GM18873 (cell line): Measurements from ENCODE around the gene RTN4RL1.
"Not testable (repeated sequence)": the region's sequence is repeated elsewhere in the genome, so short reads cannot be mapped to it uniquely, and the experiment has no call there.

Source experiments
- ATAC-seq: cut with Tn5 transposase; IDR thresholded peaks from one replicate; pipeline ENCODE4 v1.9.1; 2021; ENCODE audit warnings: mild to moderate bottlenecking, moderate library complexity, moderate number of reproducible peaks; ENCODE audit not compliant: unreplicated experiment, low FRiP score

The RTN4RL1 gene

GRCh38 chr17:1905190-1905913 lies 119.8 kb downstream of the RTN4RL1 start:
- no peak for ATAC-seq

DNA sequence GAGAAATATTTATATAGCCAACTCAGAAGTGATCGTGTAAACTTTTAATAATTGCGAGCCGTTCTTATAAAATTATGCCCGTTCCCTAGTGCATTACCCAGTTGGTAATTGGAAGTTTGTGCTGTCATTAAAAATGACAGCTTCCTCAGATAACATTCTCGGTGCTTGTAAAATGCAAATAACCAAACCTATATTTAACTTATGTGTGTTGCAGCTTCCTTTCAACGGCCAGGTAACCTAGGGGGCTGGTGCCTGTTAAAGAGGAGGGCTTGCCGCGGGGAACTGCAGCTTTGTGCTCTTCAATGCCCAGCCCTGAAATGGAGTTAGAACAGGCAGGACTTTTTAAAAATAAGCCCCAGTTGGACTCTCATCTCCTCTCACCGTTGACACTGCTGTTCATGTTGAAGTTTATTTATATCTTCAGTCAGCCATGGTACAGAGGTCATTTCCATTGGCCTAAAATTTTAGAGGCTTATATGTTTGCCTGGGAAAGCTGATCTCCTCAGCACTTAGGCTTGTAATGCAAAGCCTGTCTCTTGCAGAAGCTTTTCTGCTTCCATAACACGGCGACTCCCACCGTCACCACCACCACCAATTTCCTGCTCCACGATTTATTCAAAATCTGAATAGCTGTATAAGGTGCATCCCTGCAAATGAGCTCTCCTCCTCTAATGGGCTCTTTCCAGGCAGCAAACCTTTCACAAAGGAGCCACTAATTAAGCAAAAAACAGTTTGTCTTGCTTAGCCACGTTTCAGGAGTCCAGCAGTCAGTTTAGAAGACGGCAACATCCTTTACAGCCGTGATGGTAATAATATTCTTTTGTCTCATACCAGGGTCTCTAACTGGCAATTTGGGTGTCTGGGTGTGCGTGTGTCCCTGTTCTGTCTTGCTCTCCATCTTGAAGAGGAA lies 120.6 kb downstream of the RTN4RL1 start:
- ATAC-seq, result no peak

- ATAC-seq, result no peak
Measured at GRCh38 chr17:1899403-1900000, 125.6 kb downstream of the RTN4RL1 start.

- ATAC-seq, result no peak
Measured at GRCh38 chr17:1898872-1899271, 126.3 kb downstream of the RTN4RL1 start.

DNA sequence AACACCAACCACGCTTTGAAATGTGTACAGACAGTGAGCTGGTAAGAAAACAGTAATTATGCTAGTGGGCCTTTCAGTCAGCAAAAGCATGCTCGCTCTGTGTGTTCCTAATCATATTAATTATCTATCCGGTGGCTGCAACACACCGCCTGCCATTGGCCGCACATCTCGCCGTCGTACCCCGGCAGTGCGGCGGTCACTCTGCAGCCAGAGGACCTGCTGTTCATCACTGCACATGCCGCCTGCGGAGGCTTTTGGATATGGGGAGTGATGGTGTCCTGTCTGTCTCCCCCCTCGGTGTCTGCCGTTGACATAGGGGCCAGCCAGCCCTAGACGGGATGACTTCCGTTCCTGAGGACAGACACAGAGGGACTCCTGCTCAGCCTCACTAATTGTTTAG lies 126.8 kb downstream of the RTN4RL1 start:
- no peak for ATAC-seq

DNA sequence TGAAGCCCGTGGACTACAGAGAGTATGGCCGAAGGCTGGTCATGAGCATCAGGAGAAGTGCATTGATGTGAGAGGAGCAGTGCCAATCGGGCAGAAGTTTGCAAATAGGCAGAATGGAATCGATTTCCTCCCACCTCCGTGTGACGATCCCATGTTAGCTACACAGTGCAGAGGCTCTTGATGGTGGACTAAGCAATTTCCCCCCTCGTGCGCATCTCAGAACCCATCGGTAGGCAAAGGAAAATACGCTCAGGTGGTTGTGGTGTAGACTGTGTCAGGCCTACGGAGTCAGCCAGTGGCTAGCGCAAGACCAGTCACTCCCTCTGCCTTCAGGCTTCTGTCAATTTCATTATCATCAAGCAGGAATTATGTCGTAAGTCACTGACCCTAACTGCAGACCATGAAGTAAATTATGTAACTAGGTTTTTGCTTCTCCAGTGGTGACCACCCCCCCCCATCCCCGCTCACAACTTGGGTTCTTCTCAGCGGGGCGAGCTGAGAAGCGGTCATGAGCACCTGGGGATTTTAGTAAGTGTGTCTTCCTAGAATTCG lies 128.0 kb downstream of the RTN4RL1 start:
- ATAC-seq, result no peak

GRCh38 chr17:1896243-1897104 lies 128.7 kb downstream of the RTN4RL1 start:
- ATAC-seq, result no peak

DNA sequence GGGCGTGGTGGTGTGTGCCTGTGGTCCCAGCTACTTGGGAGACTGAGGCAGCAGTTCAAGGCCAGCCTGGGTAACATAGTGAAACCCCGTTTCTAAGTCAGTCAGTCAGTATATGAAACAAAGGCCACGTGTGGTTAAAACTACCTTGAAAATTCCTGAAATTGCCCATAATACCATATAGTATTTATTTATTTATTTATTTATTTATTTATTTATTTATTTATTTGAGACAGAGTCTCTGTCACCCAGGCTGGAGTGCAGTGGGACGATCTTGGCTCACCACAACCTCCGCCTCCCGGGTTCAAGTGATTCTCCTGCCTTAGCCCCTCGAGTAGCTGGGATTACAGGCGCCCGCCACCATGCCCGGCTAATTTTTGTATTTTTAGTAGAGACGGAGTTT lies 129.7 kb downstream of the RTN4RL1 start:
- ATAC-seq, result not testable (repeated sequence)

- no peak for ATAC-seq
Measured at GRCh38 chr17:1894753-1895339, 130.3 kb downstream of the RTN4RL1 start.

DNA sequence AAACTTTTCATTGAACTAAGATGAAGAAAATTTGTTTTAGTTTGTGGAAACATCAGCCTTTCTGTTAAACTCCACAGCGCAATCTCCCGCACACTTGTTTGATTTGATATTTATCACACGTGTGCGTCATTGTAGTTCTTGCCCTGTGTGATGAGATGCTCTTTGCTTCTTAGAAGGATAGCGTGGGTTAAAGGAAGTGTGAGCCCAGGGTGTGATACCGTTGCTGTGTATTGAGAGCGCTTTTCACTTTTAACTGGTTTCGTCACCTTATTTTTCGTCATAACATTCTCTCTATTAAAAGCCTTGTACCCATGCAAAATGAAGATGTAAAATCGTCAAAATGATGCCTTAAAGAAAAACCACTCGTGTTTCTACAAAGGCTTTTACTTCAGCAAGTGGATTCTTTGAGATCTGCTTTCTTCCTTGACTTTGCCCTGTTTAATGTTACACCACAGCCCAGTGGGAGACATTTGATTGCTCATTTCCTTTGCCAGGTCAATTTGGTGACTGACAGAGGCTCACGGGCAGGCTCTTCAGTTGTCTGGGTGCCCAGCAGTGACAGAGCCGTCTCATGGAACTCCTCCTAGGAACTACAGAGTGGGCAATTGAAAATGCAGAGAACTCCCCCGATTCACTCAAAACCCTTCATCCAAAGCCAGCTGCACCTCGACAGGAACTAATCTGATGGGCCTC lies 134.2 kb downstream of the RTN4RL1 start:
- ATAC-seq, result no peak

DNA sequence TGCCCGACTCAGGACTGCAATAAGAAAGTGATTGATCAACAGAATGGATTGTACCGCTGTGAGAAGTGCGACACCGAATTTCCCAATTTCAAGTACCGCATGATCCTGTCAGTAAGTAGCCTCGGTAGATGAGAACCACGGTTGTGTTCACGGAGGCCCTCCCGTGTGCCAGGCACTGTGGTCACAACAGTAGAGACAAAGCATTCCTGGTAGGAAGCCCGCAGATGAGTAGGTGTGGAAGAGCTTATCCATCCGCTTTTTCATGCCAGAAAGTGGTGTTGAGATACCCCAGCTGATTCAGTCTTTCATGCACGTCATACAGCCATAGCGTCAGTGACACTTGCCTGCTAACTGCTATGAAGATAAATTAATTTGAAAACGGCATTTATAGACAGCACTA lies 136.4 kb downstream of the RTN4RL1 start:
- no peak for ATAC-seq
